H1 (cell line): ENCODE results near the gene DDX23. TPM values are rescaled to one million over a fixed set of nuclear protein-coding genes. Genes with fewer than 3 reads are reported as not detected.
A peak's percentile ranks its signal among the peaks of the same experiment; 100 is the strongest.

Source experiments
- CTCF ChIA-PET: fragments of 300-600 bp; sonication (Branson Sonifier 250); formaldehyde crosslinking; loops from one replicate; lab custom pipeline; 2021; ENCODE audit not compliant: partially characterized antibody; lab: Charles Lee
- POLR2A ChIA-PET: fragments of 300-600 bp; sonication (Branson Sonifier 250); formaldehyde crosslinking; loops from one replicate; lab custom pipeline; 2021; ENCODE audit warnings: inconsistent platforms; ENCODE audit not compliant: partially characterized antibody; lab: Charles Lee
- DNase-seq, 2 experiments: peaks; one replicate each; pipeline versions ENCODE4 v3.0.0 to v3.0.0-alpha.2; 2010 to 2022; ENCODE audit warnings: low spot score in 2 of 2, low read depth in 1 of 2, mixed read lengths in 1 of 2
- FAIRE-seq: peaks from 2 replicates; lab custom pipeline; 2011; peaks lifted over from hg19 to GRCh38; lab: Jason Lieb, UNC
- H2AFZ ChIP-seq: 2 replicates; pipeline ENCODE4 v1.8.1; 2012; ENCODE audit warnings: low read length, inconsistent platforms
- H2AK5ac ChIP-seq: 2 replicates; pipeline ENCODE4 v1.6.1; 2013; ENCODE audit warnings: low read depth, low read length
- H2BK120ac ChIP-seq: replicated peaks from 2 replicates; pipeline ENCODE3; 2013; ENCODE audit warnings: low read depth, low read length, inconsistent platforms
- H2BK12ac ChIP-seq: 2 replicates; pipeline ENCODE4 v1.6.1; 2013; ENCODE audit warnings: low read depth, low read length
- H2BK15ac ChIP-seq: 2 replicates; pipeline ENCODE4 v1.6.1; 2013; ENCODE audit warnings: low read length
- H2BK20ac ChIP-seq: 2 replicates; pipeline ENCODE4 v1.6.1; 2013; ENCODE audit warnings: low read length
- H2BK5ac ChIP-seq: 2 replicates; pipeline ENCODE4 v1.6.1; 2013; ENCODE audit warnings: low read depth, low read length
- H3K14ac ChIP-seq: 2 replicates; pipeline ENCODE4 v1.6.1; 2013; ENCODE audit warnings: inconsistent platforms; ENCODE audit not compliant: insufficient read length
- H3K18ac ChIP-seq: 2 replicates; pipeline ENCODE4 v1.6.1; 2013; ENCODE audit warnings: low read length; ENCODE audit errors: extremely low read depth
- H3K23ac ChIP-seq: 2 replicates; pipeline ENCODE4 v1.6.1; 2013; ENCODE audit warnings: inconsistent platforms; ENCODE audit not compliant: insufficient read length
- H3K23me2 ChIP-seq: 2 replicates; pipeline ENCODE4 v1.6.1; 2013; ENCODE audit warnings: low read depth, low read length
- H3K27ac ChIP-seq: 2 replicates; pipeline ENCODE4 v1.6.1; 2011; ENCODE audit warnings: low read depth, low read length, inconsistent platforms
- H3K27me3 ChIP-seq, 4 experiments: replicated peaks in 1 of 4; 1 replicate in 1 of 4; 2 replicates in 3 of 4; pipeline versions ENCODE4 v1.6.1 to v1.8.1; 2011 to 2013; ENCODE audit warnings: low read length in 3 of 4, mild to moderate bottlenecking in 3 of 4, inconsistent platforms in 2 of 4, mixed read lengths in 2 of 4, moderate library complexity in 1 of 4; ENCODE audit not compliant: control insufficient read depth in 3 of 4, insufficient read depth in 3 of 4; ENCODE audit errors: extremely low read depth in 1 of 4
- H3K36me3 ChIP-seq, 4 experiments: 2 replicates each; pipeline versions ENCODE4 v1.6.1 to v1.8.1; 2011 to 2013; ENCODE audit warnings: mild to moderate bottlenecking in 4 of 4, low read length in 3 of 4, moderate library complexity in 2 of 4, control low read depth in 1 of 4, inconsistent platforms in 1 of 4; ENCODE audit not compliant: insufficient read depth in 4 of 4, control insufficient read depth in 2 of 4
- H3K4ac ChIP-seq: replicated peaks from 2 replicates; pipeline ENCODE3; 2013; ENCODE audit warnings: low read length, low read depth, mixed read lengths, inconsistent platforms; ENCODE audit not compliant: insufficient read length
- H3K4me1 ChIP-seq, 4 experiments: replicated peaks in 1 of 4; 1 replicate in 1 of 4; 2 replicates in 3 of 4; pipeline versions ENCODE4 v1.6.1 to v1.8.1; 2011 to 2013; ENCODE audit warnings: low read length in 3 of 4, inconsistent platforms in 2 of 4, mixed read lengths in 1 of 4; ENCODE audit not compliant: insufficient read depth in 4 of 4, control insufficient read depth in 3 of 4
- H3K4me2 ChIP-seq, 2 experiments: 2 replicates each; pipeline versions ENCODE4 v1.6.1 to v1.8.1; 2011 to 2013; ENCODE audit warnings: low read depth in 2 of 2, low read length in 2 of 2, control low read depth in 1 of 2, inconsistent platforms in 1 of 2, mild to moderate bottlenecking in 1 of 2; ENCODE audit not compliant: insufficient read depth in 1 of 2
- H3K4me3 ChIP-seq, 4 experiments: fragments of 200-600, 300-600 bp in 1 of 4; sonication (generic), shearing (Covaris generic), sonication (Bioruptor Twin) in 1 of 4; 2 replicates each; pipeline versions ENCODE4 v1.5.1 to v1.8.1; 2011 to 2016; ENCODE audit warnings: low read length in 4 of 4, low read depth in 3 of 4, control low read depth in 2 of 4, inconsistent platforms in 2 of 4, mild to moderate bottlenecking in 2 of 4, mixed read lengths in 1 of 4, moderate library complexity in 1 of 4; ENCODE audit not compliant: insufficient read depth in 2 of 4; ENCODE audit errors: extremely low read depth in 1 of 4
- H3K56ac ChIP-seq: replicated peaks from 2 replicates; pipeline ENCODE3; 2013; ENCODE audit warnings: low read depth, mild to moderate bottlenecking, mixed read lengths, low read length, inconsistent platforms; ENCODE audit not compliant: insufficient read length
- H3K79me1 ChIP-seq: 2 replicates; pipeline ENCODE4 v1.6.1; 2013; ENCODE audit warnings: low read depth, low read length, control low read depth
- H3K79me2 ChIP-seq, 2 experiments: 2 replicates each; pipeline versions ENCODE4 v1.6.1 to v1.8.1; 2012 to 2013; ENCODE audit warnings: low read length in 2 of 2, mild to moderate bottlenecking in 2 of 2, inconsistent platforms in 1 of 2; ENCODE audit not compliant: insufficient read depth in 2 of 2, control insufficient read depth in 1 of 2
- H3K9ac ChIP-seq, 4 experiments: replicated peaks in 1 of 4; 1 replicate in 1 of 4; 2 replicates in 3 of 4; pipeline versions ENCODE4 v1.6.1 to v1.8.1; 2011 to 2013; ENCODE audit warnings: low read depth in 3 of 4, low read length in 3 of 4, control low read depth in 2 of 4, mild to moderate bottlenecking in 2 of 4, moderate library complexity in 2 of 4, inconsistent platforms in 1 of 4; ENCODE audit errors: extremely low read depth in 1 of 4
- H3K9me3 ChIP-seq, 2 experiments: 2 replicates each; pipeline versions ENCODE4 v1.6.1 to v1.8.1; 2012 to 2013; ENCODE audit warnings: mild to moderate bottlenecking in 2 of 2, moderate library complexity in 2 of 2, control low read depth in 1 of 2, inconsistent platforms in 1 of 2, low read depth in 1 of 2, low read length in 1 of 2, mixed read lengths in 1 of 2; ENCODE audit not compliant: insufficient read depth in 2 of 2
- H4K20me1 ChIP-seq, 2 experiments: replicated peaks in 1 of 2; 2 replicates each; pipeline versions ENCODE3 to v1.8.1; 2011 to 2013; ENCODE audit warnings: inconsistent platforms in 2 of 2, low read length in 2 of 2, mild to moderate bottlenecking in 1 of 2; ENCODE audit not compliant: insufficient read depth in 2 of 2, control insufficient read depth in 1 of 2
- H4K5ac ChIP-seq: 2 replicates; pipeline ENCODE4 v1.6.1; 2013; ENCODE audit warnings: low read length, low read depth, mixed read lengths, inconsistent platforms; ENCODE audit not compliant: insufficient read length
- H4K8ac ChIP-seq: 2 replicates; pipeline ENCODE4 v1.8.0; 2013; ENCODE audit warnings: mild to moderate bottlenecking, moderate library complexity, low read length, inconsistent platforms; ENCODE audit not compliant: insufficient read depth; ENCODE audit errors: extremely low read depth
- H4K91ac ChIP-seq: replicated peaks from 2 replicates; pipeline ENCODE3; 2013; ENCODE audit warnings: low read length, mixed read lengths, inconsistent platforms; ENCODE audit not compliant: insufficient read length
- SIN3A ChIP-seq, 2 experiments: IDR thresholded peaks in 1 of 2; conservative IDR thresholded peaks in 1 of 2; 2 replicates each; pipeline ENCODE4 v1.6.1; 2011 to 2012; ENCODE audit warnings: low read length in 2 of 2, improper control_type of control experiment in 1 of 2, low read depth in 1 of 2, mild to moderate bottlenecking in 1 of 2
- SUZ12 ChIP-seq: fragments of 200-600 bp; sonication (generic); IDR thresholded peaks from 2 replicates; pipeline ENCODE4 v1.6.1; 2012; ENCODE audit warnings: mild to moderate bottlenecking, inconsistent platforms, low read length, moderate library complexity, mixed read lengths
- WGBS, 2 experiments: shearing (Covaris generic) in 1 of 2; methylation state at CpG; one replicate each; pipeline versions ENCODE4 v1.1.6 to v1.1.7; 2013 to 2015; ENCODE audit warnings: low lambda C conversion rate in 2 of 2, mixed read lengths in 2 of 2, inconsistent platforms in 1 of 2, low coverage in 1 of 2, missing lambda C conversion rate in 1 of 2; ENCODE audit not compliant: insufficient replicate concordance in 2 of 2, insufficient coverage in 1 of 2, insufficient read length in 1 of 2; ENCODE audit errors: extremely low coverage in 1 of 2, missing lambda C conversion rate in 1 of 2; 5-methylcytosine and 5-hydroxymethylcytosine counted together
- polyA plus RNA-seq, 7 experiments: library from polyadenylated mRNA; depleted of rRNA in 3 of 7; stranded (reverse) in 5 of 7; unstranded in 2 of 7; fragments of >200 nt in 5 of 7; fragments of 200-250 nt in 2 of 7; gene quantifications; 1 replicate in 5 of 7; 2 replicates in 1 of 7; 4 replicates in 1 of 7; pipeline versions ENCODE4 v1.2.1 to v1.2.3, GENCODE V29; 2011 to 2013; ENCODE audit warnings: missing spikeins in 2 of 7, mixed read lengths in 2 of 7
- total RNA-seq: library from RNA; stranded (reverse); fragmentation: NEBNext Ultra II Directional; extraction: Animal tissue kit (Norgen Biotek cat#: 25700); gene quantifications from 2 replicates; pipeline ENCODE4 v1.2.1, GENCODE V29; 2021

Gene DDX23
- total and polyA plus RNA-seq, 2 of the 8 experiments (the other 6 are each of a cell fraction or from before 2014, with no cell fraction given): 43.5 to 107 TPM

- Histone ChIP-seq H3K27ac (no peak overlapping the region), H3K36me3 (no peaks in the 10 kb centered on the region), H3K27me3 (peaks cover 0 to 2% (median 0%) of the 10 kb centered on the region in 4 experiments; a peak in 1 of 7 replicates), H2BK12ac (peak overlapping the region; percentile 4; the same call in 1 of the 2 replicates), H2BK20ac (0 out of 2 replicates have a peak overlapping the region, but pooled peaks have one; percentile 23), H3K9me3 (no peaks in the 10 kb centered on the region), H3K18ac (no peak overlapping the region; the same call in 1 of the 2 replicates), H3K4me2 (peak overlapping the region; percentile 74 to 88), H4K20me1 (peaks cover 0 to 2% of the 10 kb centered on the region in 2 experiments), H2BK5ac (no peak overlapping the region), H3K14ac (no peak overlapping the region), H3K23me2 (peaks cover 13% of the 10 kb centered on the region; the same call in 1 of the 2 replicates), H2AK5ac (no peak overlapping the region), H4K91ac (no peak overlapping the region), H2AFZ (peak overlapping the region; percentile 66), H3K79me1 (peaks cover 4% of the 10 kb centered on the region), H2BK120ac (no peak overlapping the region), H3K79me2 (peaks cover 0 to 21% of the 10 kb centered on the region in 2 experiments; a peak in 2 of 4 replicates), H4K5ac (no peak overlapping the region), H3K9ac (no peak overlapping the region), H3K23ac (no peak overlapping the region), H4K8ac (no peak overlapping the region), H2BK15ac (peak overlapping the region; percentile 31; the same call in 1 of the 2 replicates), H3K4me3 (peak overlapping the region; percentile 32 to 95 (median 77); a peak in 6 of 8 replicates), H3K4ac (no peak overlapping the region), H3K4me1 (peaks cover 6 to 13% (median 8%) of the 10 kb centered on the region in 4 experiments), H3K56ac (no peak overlapping the region)
- TF ChIP-seq SUZ12 (no peak), SIN3A (conservative IDR thresholded peaks at IDR 0.05 in 1 of 2, IDR thresholded peaks at IDR 0.05 in 1 of 2; ENCODE audit: low read depth in 1 of 2, low read length in 2 of 2) (peak in 1 of 2 experiments; percentile 51; a peak in 1 of 4 replicates)
- ChIA-PET CTCF (interaction anchor here (0.6 to 11.1 kb wide), 5 partner anchors 26 to 63 kb away, joined by 3 to 205 read pairs (median 5); a partner anchor contains a TSS), POLR2A (interaction anchor here (0.6 to 2.7 kb wide), 9 partner anchors 9 to 167 kb away, joined by 3 to 17 read pairs (median 5); partner anchors contain the start of genes ARF3 and RND1)
- FAIRE-seq (no peak), DNase-seq (peak in 1 of 2 experiments; percentile 66)
- WGBS, 2 experiments: 11% methylated on average over 4 of the region's 4 CpGs; no CpG with 5 or more reads in 1 of the 2 experiments
Observed at GRCh38 chr12:48789858-48790326, 62.1 kb downstream of the DDX23 start.
